AML-193 (cell line): ENCODE data around the gene PPP1R1A.
A peak's percentile ranks its signal among the peaks of the same experiment; 100 is the strongest.

Experiments
- DNase-seq, 2 experiments: peaks; one replicate each; lab custom pipeline; 2025; lab: John Stamatoyannopoulos, UW

Gene PPP1R1A

GRCh38 chr12:54588110-54588889 is at the start of gene PPP1R1A:
TSS of gene PPP1R1A (minus strand) at chr12:54588659. CDS start at chr12:54588488, 171 bp downstream.
- DNase-seq, result no peak

GRCh38 chr12:54634795-54635194 is 46.3 kb upstream of the PPP1R1A start, which contains the start of gene LACRT:
TSS of gene LACRT (minus strand) at chr12:54634895. CDS start at chr12:54634841, 54 bp downstream.
- no peak for DNase-seq

- peak in 1 of 2 experiments; percentile 11 for DNase-seq
Measured at GRCh38 chr12:54631988-54632728, 43.7 kb upstream of the PPP1R1A start.

GRCh38 chr12:54631551-54631950 is 43.1 kb upstream of the PPP1R1A start:
- DNase-seq, result no peak

GRCh38 chr12:54629925-54630324 is 41.5 kb upstream of the PPP1R1A start:
- no peak for DNase-seq

GRCh38 chr12:54628186-54628846 is 39.9 kb upstream of the PPP1R1A start:
- no peak for DNase-seq

GRCh38 chr12:54627304-54627703 is 38.8 kb upstream of the PPP1R1A start:
- no peak for DNase-seq

GRCh38 chr12:54625598-54625997 is 37.1 kb upstream of the PPP1R1A start:
- no peak for DNase-seq

- DNase-seq, result no peak
Measured at GRCh38 chr12:54624315-54625279, 36.1 kb upstream of the PPP1R1A start.

- peak; percentile 45 to 58 for DNase-seq
Measured at GRCh38 chr12:54622463-54623183, 34.2 kb upstream of the PPP1R1A start.

- DNase-seq, result peak; percentile 15 to 26
Measured at GRCh38 chr12:54616933-54617680, 28.6 kb upstream of the PPP1R1A start.

- DNase-seq, result no peak
Measured at GRCh38 chr12:54612225-54612750, 23.8 kb upstream of the PPP1R1A start.

GRCh38 chr12:54611715-54612149 is 23.3 kb upstream of the PPP1R1A start:
- no peak for DNase-seq

- DNase-seq, result no peak
Measured at GRCh38 chr12:54608769-54609168, 20.3 kb upstream of the PPP1R1A start.

GRCh38 chr12:54608156-54608555 is 19.7 kb upstream of the PPP1R1A start:
- no peak for DNase-seq

- no peak for DNase-seq
Measured at GRCh38 chr12:54606556-54606955, 18.1 kb upstream of the PPP1R1A start.

GRCh38 chr12:54605138-54605970 is 16.9 kb upstream of the PPP1R1A start:
- DNase-seq, result no peak

- DNase-seq, result no peak
Measured at GRCh38 chr12:54604436-54604835, 16.0 kb upstream of the PPP1R1A start.

- DNase-seq, result no peak
Measured at GRCh38 chr12:54603872-54604271, 15.4 kb upstream of the PPP1R1A start.
